GM19468 (cell line): ENCODE results near the gene CCRL2.
"Not testable (repeated sequence)": the region's sequence is repeated elsewhere in the genome, so short reads cannot be mapped to it uniquely, and the experiment has no call there.

Source experiments
- ATAC-seq: cut with Tn5 transposase; IDR thresholded peaks from one replicate; pipeline ENCODE4 v1.9.1; 2021; ENCODE audit warnings: mild to moderate bottlenecking, moderate library complexity, moderate number of reproducible peaks; ENCODE audit not compliant: unreplicated experiment; ENCODE audit errors: extremely low read depth

Gene CCRL2

DNA sequence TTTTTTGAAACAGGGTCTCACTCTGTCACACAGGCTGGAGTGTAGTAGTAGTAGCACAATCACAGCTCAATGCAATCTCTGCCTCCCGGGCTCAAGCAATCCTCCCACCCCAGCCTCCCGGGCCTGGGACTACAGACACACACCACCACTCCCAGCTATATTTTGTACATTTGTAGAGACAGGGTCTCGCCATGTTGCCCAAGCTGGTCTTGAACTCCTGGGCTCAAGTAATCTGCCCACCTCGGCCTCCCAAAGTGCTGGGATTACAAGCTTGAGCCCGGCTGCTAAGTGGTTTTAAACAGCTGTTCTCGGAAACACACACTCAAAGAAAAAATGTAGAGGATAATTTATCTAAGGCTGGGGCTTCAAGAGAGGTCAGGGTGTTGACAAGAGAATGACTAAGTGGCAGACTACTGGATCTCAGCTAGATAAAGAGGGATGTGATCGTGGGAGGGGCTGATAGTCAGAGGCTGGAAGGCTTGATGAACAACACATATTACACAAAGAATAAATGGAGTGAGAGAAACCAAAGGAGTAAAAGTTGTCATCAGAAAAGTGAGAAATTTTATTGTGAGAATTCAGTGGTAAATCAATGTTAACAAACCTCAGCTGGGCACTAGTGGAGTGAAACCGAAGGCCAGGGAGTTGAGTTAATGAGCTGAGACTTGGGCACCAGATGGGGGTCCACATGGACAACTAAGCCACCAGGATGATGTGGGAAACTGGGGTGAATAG lies 6.9 kb upstream of the CCRL2 start:
- ATAC-seq: no peak

DNA sequence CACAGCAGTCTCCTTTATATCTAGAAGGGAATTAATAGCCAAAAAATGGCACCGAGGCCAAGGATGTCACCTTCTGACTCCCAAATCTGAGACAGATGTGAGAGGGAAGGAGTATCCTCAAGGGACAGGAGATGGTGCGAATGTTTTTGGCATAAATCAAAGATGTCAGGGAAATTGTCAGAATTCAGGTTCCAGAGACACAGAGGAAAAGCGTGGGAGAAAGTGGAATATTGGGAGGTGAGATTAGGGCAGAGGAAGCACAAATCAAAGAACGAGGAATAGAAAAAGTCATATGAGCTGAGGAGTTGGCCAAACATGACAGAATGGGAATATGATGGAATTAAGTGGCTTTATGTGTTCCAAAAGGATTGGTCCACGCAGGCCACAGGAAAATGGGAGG lies 6.2 kb upstream of the CCRL2 start:
- no peak for ATAC-seq

DNA sequence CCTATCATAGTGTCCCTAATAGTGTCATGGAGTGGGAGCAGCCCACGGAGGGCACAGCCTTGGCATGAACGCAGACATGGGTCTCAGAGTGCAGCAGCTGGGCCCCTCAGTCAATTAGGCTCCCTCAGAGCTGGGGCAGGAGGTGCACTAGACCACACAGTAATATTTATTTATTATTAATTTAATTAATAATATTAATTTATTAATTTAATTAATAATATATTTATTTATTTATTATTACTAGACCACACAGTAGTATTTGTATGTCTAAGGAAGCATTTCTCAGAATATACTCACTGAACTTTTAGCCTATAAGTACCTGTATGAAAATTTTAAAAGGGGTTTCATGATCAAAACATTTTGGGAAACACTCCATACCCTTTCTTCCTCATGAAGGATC lies 5.5 kb upstream of the CCRL2 start:
- no peak for ATAC-seq

DNA sequence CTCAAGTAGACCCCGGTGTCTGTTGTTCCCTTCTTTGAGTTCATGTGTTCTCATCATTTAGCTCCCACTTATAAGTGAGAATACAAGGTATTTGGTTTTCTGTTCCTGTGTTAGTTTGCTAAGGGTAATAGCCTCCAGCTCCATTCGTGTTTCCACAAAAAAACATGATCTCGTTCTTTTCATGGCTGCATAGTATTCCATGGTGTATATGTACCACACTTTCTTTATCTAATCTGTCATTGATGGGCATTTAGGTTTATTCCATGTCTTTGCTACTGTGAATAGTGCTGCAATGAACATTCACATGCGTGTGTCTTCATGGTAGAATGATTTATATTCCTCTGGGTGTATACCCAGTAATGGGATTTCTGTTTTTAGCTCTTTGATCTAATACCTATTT lies 4.2 kb upstream of the CCRL2 start:
- ATAC-seq: not testable (repeated sequence)

DNA sequence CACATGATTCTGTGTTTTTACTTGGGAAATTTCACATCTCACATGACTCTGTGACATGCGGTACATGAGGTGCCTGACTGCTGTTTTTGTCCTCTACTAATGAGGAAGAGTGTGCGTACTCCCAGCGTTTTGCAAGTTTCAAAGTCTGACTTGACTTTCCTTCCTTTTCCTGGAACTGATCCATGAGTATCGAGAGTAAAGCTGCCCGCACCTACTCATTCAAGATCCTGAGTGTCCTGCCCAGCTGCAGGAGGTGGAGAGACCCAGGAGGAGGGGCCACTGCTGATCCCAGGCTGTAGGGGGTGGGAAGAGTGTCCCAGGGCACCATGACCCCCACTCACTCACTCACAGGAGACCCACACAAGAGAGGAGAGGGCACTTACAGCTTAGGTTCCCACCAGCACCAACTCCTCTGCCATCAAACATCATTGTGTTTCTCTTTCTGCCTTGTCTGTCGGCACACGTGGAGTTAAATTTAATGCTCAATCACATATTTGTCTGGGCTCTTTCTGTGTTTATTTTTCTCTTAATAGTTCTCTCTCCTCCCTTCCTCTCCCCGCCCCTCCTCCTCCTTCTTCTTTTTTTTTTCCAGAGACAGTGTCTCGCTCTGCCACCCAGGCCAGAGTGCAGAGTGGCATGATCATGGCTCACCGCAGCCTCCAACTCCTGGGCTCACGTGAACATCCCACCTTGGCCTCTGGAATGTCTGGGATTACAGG lies 1.6 kb upstream of the CCRL2 start:
- ATAC-seq: no peak

DNA sequence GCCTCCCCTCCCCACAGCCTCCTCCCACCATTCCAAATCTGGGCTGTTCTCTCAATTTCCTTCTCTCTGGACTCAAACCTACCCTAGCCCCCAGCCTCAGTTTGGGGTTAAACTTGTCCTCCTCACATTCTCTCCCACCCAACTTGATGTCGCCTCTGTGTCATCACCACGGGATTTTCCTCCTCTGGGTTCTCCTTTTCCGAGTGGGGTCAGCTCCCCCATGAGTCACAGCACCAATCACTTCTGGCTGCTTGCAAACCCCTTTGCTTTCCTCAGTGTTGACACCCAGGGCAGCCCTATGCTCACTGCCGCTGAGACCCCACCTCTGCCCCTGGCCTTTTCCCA lies 644 bp upstream of the CCRL2 start:
- ATAC-seq: no peak

DNA sequence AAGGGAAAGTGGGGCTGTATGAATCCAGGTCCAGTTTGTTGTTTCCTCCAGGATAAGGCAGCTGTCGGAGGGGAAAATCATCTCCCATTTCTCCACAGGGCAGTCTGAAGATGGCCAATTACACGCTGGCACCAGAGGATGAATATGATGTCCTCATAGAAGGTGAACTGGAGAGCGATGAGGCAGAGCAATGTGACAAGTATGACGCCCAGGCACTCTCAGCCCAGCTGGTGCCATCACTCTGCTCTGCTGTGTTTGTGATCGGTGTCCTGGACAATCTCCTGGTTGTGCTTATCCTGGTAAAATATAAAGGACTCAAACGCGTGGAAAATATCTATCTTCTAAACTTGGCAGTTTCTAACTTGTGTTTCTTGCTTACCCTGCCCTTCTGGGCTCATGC lies 911 bp downstream of the CCRL2 start:
- ATAC-seq: no peak

DNA sequence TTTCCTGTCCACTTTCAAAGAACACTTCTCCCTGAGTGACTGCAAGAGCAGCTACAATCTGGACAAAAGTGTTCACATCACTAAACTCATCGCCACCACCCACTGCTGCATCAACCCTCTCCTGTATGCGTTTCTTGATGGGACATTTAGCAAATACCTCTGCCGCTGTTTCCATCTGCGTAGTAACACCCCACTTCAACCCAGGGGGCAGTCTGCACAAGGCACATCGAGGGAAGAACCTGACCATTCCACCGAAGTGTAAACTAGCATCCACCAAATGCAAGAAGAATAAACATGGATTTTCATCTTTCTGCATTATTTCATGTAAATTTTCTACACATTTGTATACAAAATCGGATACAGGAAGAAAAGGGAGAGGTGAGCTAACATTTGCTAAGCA lies 1.8 kb downstream of the CCRL2 start:
- ATAC-seq: no peak

DNA sequence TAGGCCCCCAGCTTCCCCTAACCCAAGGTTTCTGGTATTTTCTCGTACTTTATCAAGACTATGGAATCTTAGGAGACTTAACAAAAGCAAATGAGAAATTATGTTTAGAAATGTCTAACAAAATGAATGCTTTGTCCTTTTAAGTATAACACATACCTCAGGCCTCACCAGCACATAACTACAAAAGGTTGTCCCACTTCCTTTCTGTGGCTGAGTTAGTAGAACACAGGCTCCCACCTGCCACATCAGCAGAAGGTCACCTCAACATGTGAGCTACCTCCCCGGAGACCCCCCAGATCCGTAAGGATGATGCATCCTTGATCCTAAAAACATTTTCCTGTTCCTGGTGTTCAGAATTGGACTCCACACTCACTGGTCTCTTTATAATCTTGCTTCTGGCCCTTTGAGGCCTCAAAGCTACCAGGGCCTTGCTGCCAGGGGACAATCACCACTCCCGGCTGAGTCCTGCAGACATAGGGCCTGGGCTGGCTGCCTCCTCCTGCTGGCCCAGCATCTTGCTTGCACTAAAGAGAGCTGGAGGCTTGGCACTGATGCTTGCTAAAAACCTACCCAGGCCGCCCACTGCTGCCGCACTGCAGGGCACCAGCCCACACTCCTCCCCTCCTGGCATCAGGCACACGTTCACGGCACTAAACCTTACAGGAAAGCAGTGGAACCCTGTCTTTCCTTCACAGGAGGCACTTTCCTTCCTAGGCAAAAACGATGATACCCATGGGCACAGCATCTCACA lies 2.9 kb downstream of the CCRL2 start:
- no peak for ATAC-seq

DNA sequence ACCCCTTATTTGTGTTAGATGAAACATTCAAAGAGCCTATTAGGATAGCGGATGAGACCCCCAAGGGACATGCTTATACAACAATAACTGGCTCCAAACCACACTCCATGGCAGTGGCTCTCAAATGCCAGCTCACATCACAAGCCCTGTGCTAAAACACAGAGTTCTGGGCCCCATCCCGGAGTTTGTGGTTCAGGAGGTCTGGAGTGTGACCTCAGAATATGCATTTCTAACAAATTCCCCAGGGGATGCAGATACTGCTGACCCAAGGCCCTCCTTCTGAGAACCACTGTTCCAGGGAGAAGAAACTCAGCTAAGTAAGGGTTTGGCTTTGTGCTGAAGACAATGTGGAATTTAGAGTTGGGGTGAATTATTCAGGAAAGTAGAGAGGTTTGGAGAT lies 3.6 kb downstream of the CCRL2 start:
- ATAC-seq: no peak

DNA sequence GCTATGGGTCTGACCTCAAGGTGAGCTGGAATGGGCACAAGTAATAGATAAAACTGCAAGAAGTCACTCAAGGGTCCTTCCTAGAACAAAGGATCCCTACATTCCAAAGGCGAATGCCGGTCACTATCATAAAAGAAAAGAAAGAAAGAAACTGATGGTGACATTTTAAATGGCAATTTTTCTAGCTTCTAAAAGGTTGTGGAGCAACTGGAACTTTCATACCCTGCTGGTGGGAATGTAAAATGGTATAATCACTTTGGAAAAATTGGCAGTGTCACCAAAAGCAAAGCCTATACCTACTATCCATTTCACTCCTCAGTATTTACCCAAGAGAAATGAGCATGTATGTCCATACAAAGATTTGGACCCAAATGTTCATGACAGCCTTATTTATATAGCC lies 4.2 kb downstream of the CCRL2 start:
- ATAC-seq: no peak

DNA sequence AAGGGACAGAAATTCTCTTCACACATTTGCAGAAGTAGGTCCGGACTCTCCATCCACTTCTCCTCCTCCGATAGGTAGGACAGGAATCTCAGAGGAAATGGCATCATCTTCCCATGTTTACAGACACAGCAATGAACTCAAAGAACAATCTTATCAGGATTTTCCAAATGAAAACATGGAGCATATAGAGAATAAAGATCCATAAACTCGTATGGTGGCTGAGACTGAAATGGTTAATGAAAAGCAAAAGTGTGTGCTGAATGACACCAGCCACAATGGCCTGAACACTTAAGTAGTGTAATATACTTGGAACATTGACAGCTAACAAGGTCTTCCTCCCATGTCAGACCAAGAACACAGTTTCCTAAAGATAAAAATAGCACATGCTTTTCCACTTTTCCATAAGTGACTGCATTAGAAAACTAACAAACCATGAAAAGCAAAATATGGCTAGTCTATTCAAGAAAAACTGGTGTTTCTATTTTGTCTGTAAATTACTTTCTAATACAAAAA lies 5.8 kb downstream of the CCRL2 start:
- ATAC-seq: no peak

DNA sequence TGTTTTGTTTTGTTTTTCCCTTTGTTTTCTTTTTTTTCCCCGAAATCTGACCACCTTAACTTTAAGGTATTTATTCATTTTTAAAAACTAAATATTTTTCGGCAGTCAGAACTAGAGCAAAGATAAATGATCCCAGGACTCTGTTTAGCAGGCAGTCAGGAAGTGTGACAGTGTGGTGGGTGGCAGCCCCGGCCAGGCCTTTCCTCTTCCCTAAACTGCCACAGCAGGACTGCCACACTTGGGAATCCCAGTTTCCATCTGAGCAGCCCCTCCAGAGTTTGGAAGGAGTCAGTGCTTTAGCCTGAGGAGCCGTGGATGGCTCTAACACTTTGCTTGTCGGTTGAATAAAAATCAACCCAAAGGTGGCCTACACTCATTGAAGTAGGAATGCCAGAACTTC lies 6.9 kb downstream of the CCRL2 start:
- ATAC-seq: no peak

DNA sequence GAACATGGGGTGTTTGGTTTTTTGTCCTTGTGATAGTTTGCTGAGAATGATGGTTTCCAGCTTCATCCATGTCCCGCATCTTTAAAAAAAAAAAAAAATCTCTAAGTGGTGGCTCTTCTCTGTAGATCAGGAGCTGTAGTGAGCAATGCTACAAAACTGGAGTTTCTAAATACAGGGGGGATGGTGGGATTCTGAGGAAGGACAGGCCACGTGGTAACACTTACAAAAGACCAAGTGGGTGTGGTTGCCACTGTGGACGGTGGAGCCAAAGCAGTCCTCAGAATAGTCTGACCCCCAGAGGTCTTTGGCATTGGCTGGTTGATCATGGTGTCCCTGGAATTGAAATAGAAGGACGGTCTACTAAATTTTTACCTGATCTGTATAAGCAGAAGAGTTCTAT lies 7.7 kb downstream of the CCRL2 start:
- ATAC-seq: no peak

DNA sequence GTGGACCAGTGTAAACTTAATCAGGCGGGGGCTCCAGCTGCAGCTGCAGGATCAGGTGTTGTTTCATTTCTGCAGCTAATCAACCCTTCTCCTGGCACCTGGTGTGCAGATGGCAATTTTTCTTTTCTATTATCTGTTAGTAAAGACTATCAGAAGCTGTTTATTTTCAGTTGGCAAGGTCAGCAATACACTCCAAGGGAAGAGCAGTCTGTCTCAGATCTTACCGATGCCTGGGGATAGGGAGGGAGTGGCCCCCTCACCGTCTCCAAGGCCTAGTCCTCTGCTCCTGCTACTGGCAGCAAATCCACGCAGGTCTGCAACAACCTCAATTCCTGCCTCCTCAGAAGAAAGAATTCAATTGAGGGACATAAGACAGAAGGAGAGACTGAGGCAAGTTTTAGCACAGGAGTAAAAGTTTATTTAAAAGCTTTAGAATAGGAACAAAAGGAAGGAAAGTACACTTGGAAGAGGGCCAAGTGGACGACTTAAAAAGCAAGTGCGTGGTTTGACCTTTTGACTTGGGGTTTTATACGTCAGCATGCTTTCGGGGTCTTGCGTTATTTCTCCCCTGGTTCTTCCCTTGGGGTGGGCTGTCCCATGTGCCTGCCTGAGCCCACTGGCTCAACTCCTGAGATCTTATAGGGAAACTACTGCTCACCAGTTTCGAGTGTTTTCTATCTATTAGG lies 9.2 kb downstream of the CCRL2 start:
- ATAC-seq: no peak

DNA sequence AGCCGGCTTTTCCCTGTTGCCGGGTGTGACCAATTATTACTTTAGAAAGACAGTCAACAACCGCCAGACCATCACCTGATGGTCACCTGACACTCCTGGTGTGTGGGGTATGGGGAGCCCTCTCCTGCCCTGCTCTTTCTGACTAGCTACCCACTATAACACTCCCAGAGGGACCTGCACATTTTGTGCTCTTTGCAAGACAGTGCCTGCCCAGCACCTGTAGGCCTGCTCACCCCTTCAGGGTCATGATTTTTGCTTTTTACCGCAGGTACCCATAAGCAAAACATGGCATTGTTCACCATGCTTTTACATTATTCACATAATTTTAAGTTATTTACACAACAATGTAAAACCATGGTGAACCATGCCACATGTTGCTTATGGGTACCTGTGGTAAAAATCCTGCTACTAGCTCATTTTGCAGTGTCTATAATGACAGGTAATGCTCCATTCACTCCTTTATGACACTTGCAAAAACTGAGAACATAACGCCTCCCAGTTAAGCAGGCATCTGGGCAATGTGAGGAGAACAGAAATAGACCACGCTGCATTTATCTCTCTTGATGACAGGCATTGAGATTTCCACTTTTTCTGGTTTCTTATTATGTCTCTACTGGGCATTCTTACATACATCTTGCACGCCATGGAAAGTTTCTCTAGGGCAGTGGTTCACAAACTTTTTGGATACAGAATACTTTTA lies 9.9 kb downstream of the CCRL2 start:
- no peak for ATAC-seq

DNA sequence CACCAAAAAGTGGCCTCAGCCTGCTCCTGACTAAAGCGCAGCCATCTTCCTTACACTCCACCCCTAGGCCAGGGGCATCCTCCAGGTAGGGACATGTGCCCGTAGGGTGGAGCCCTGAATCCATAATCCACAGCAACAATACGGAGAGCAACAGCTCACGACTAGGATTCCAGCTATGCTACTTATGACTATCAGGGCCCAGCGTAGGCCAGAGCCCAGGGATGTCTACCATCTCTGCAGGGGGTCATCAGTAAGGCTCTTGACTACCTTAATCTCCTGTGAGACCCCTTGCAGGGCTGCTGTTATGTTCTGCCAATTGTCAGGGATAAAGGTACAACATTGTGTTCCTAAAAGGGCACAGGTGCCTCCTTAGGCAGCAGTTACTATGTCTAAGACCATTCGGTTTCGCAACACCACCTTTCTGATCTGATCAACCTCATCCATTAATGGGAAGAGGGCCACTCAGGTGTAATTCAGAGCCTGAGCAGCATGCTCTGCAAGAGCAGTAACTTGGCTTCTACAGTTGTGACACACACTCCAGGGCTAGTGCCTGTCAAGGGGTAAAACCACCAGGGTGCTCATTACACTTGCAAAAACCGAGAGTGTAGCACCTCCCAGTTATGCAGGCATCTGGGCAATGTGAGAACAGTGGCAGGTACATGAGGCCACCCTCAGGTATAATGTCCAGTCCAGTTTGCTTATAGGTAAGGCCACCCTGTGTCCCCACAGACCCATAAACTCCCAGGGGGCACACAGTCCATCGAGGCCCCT lies 11.0 kb downstream of the CCRL2 start:
- ATAC-seq: no peak

DNA sequence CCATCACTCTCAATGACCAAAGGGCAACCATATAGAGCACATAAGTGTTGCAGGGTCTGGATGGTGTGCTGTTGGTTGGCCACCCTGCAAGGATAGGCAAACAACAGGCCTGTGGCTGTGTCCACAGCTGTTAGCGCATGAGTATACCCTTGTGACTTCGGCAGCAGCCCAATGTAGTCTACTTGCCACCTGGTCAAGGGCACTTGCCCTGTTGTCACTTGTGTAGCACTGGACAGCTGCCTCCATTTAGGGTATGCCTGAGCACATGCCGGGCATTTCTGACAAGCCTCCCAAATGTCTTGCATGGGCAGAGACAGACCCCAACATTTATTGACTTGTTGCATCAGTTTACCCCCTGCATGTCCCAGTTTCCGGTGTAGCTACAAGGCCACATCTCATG lies 12.8 kb downstream of the CCRL2 start:
- ATAC-seq: no peak

DNA sequence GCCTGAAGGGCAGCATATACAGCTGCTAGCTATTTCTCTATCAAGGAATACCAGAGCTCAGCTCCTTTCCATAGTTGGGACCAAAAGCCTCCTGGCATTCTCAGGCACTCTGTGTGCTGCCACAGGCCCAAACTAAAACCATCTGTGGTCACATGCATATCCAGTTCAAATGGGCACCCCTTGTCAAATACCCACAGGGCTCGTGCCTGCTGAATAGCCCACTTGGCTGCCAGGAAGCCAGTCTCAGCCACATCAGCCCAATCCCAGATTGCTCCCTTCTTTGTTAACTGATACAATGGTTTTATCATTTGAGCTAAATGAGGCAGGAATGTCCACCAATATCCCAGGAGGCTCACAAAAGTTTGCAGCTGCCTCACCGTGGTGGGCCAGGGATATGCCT lies 13.9 kb downstream of the CCRL2 start:
- no peak for ATAC-seq
